Measurements from ENCODE around the gene ROR2.
"Not testable (repeated sequence)": the region's sequence is repeated elsewhere in the genome, so short reads cannot be mapped to it uniquely, and the experiment has no call there.

Gene ROR2

GRCh38 chr9:91546574-91546973, 403.5 kb downstream of the ROR2 start:
- ChIA-PET CTCF (no interaction called here), POLR2A (no interaction called here)
- TF ChIP-seq FOXA1 (IDR thresholded peaks at IDR 0.05) = no peak
- TF ChIP-seq TARDBP (IDR thresholded peaks at IDR 0.05) = no peak
- TF ChIP-seq L3MBTL2 (conservative IDR thresholded peaks at IDR 0.05) = no peak
- TF ChIP-seq ELF4 (IDR thresholded peaks at IDR 0.05) = no peak
- no peak for TF ChIP-seq LEF1 (IDR thresholded peaks at IDR 0.05; ENCODE audit: borderline replicate concordance)
- no peak for TF ChIP-seq ZNF384 (IDR thresholded peaks at IDR 0.05)
- no peak for TF ChIP-seq SP1 (IDR thresholded peaks at IDR 0.05)
- TF ChIP-seq PKNOX1 (IDR thresholded peaks at IDR 0.05) = no peak
- no peak for TF ChIP-seq FOXM1 (IDR thresholded peaks at IDR 0.05; ENCODE audit: borderline replicate concordance)
- no peak for TF ChIP-seq ARNT (IDR thresholded peaks at IDR 0.05)
- no peak for TF ChIP-seq NFRKB (IDR thresholded peaks at IDR 0.05)
- no peak for TF ChIP-seq SUZ12 (IDR thresholded peaks at IDR 0.05)
- TF ChIP-seq BHLHE40 (IDR thresholded peaks at IDR 0.05; ENCODE audit: borderline replicate concordance) = no peak
- no peak for TF ChIP-seq HDGF (IDR thresholded peaks at IDR 0.05; ENCODE audit: borderline replicate concordance)
- no peak for TF ChIP-seq CTBP1 (IDR thresholded peaks at IDR 0.05; ENCODE audit: borderline replicate concordance)
- no peak for TF ChIP-seq FOXK2 (IDR thresholded peaks at IDR 0.05)
- no peak for DNase-seq (ENCODE audit: extremely low spot score)

GRCh38 chr9:91541734-91542133, 408.3 kb downstream of the ROR2 start:
- no peak for TF ChIP-seq PKNOX1 (IDR thresholded peaks at IDR 0.05)
- no peak for TF ChIP-seq L3MBTL2 (conservative IDR thresholded peaks at IDR 0.05)
- no peak for TF ChIP-seq SP1 (IDR thresholded peaks at IDR 0.05)
- TF ChIP-seq HDGF (IDR thresholded peaks at IDR 0.05; ENCODE audit: borderline replicate concordance) = no peak
- TF ChIP-seq TARDBP (IDR thresholded peaks at IDR 0.05) = no peak
- TF ChIP-seq SUZ12 (IDR thresholded peaks at IDR 0.05) = no peak
- no peak for TF ChIP-seq BHLHE40 (IDR thresholded peaks at IDR 0.05; ENCODE audit: borderline replicate concordance)
- no peak for TF ChIP-seq FOXM1 (IDR thresholded peaks at IDR 0.05; ENCODE audit: borderline replicate concordance)
- no peak for TF ChIP-seq LEF1 (IDR thresholded peaks at IDR 0.05; ENCODE audit: borderline replicate concordance)
- no peak for TF ChIP-seq CTBP1 (IDR thresholded peaks at IDR 0.05; ENCODE audit: borderline replicate concordance)
- TF ChIP-seq ELF4 (IDR thresholded peaks at IDR 0.05) = no peak
- no peak for TF ChIP-seq NFRKB (IDR thresholded peaks at IDR 0.05)
- TF ChIP-seq FOXA1 (IDR thresholded peaks at IDR 0.05) = no peak
- TF ChIP-seq FOXK2 (IDR thresholded peaks at IDR 0.05) = no peak
- TF ChIP-seq ZNF384 (IDR thresholded peaks at IDR 0.05) = no peak
- no peak for TF ChIP-seq ARNT (IDR thresholded peaks at IDR 0.05)
- ChIA-PET CTCF (no interaction called here), POLR2A (no interaction called here)
- no peak for DNase-seq (ENCODE audit: extremely low spot score)

- DNase-seq (ENCODE audit: extremely low spot score); POLR2A ChIA-PET: not testable (repeated sequence)
- CTCF ChIA-PET = interaction anchor here (0.6 kb wide), 1 partner anchor 216 kb away, joined by 4 read pairs; no protein-coding TSS in a partner anchor
These were observed 409.5 kb downstream of the ROR2 start for GRCh38 chr9:91540506-91540905.

- ChIA-PET POLR2A (no interaction called here), CTCF (interaction anchor here (0.7 kb wide), 1 partner anchor 622 kb away, joined by 3 read pairs; no protein-coding TSS in a partner anchor)
- peak; percentile 52 for DNase-seq (ENCODE audit: extremely low spot score)
- TF ChIP-seq SUZ12 (IDR thresholded peaks at IDR 0.05) (no peak), TARDBP (IDR thresholded peaks at IDR 0.05) (no peak), BHLHE40 (IDR thresholded peaks at IDR 0.05; ENCODE audit: borderline replicate concordance) (no peak), SP1 (IDR thresholded peaks at IDR 0.05) (no peak), HDGF (IDR thresholded peaks at IDR 0.05; ENCODE audit: borderline replicate concordance) (no peak), FOXA1 (IDR thresholded peaks at IDR 0.05) (no peak), PKNOX1 (IDR thresholded peaks at IDR 0.05) (no peak), FOXM1 (IDR thresholded peaks at IDR 0.05; ENCODE audit: borderline replicate concordance) (no peak), ZNF384 (IDR thresholded peaks at IDR 0.05) (no peak), FOXK2 (IDR thresholded peaks at IDR 0.05) (no peak), LEF1 (IDR thresholded peaks at IDR 0.05; ENCODE audit: borderline replicate concordance) (no peak), L3MBTL2 (conservative IDR thresholded peaks at IDR 0.05) (no peak), ARNT (IDR thresholded peaks at IDR 0.05) (no peak), ELF4 (IDR thresholded peaks at IDR 0.05) (no peak), CTBP1 (IDR thresholded peaks at IDR 0.05; ENCODE audit: borderline replicate concordance) (no peak), NFRKB (IDR thresholded peaks at IDR 0.05) (no peak)
These were observed 413.8 kb downstream of the ROR2 start for GRCh38 chr9:91536211-91536691.

- ChIA-PET POLR2A (no interaction called here), CTCF (interaction anchor here (0.6 kb wide), 1 partner anchor 757 kb away, joined by 3 read pairs; no protein-coding TSS in a partner anchor)
- DNase-seq (ENCODE audit: extremely low spot score) = no peak
- no peak for TF ChIP-seq HDGF (IDR thresholded peaks at IDR 0.05; ENCODE audit: borderline replicate concordance)
- TF ChIP-seq L3MBTL2 (conservative IDR thresholded peaks at IDR 0.05) = no peak
These were observed 415.7 kb downstream of the ROR2 start for GRCh38 chr9:91534374-91534773.

- CTCF ChIA-PET = no interaction called here
These were observed 416.6 kb downstream of the ROR2 start for GRCh38 chr9:91533382-91533781.

More at GRCh38 chr9:91533382-91533781, 416.6 kb downstream of the ROR2 start:
- POLR2A ChIA-PET = no interaction called here
- TF ChIP-seq SUZ12 (IDR thresholded peaks at IDR 0.05) (no peak), SP1 (IDR thresholded peaks at IDR 0.05) (no peak), FOXA1 (IDR thresholded peaks at IDR 0.05) (no peak), CTBP1 (IDR thresholded peaks at IDR 0.05; ENCODE audit: borderline replicate concordance) (no peak), ARNT (IDR thresholded peaks at IDR 0.05) (no peak), L3MBTL2 (conservative IDR thresholded peaks at IDR 0.05) (no peak), TARDBP (IDR thresholded peaks at IDR 0.05) (no peak), BHLHE40 (IDR thresholded peaks at IDR 0.05; ENCODE audit: borderline replicate concordance) (no peak), HDGF (IDR thresholded peaks at IDR 0.05; ENCODE audit: borderline replicate concordance) (no peak), NFRKB (IDR thresholded peaks at IDR 0.05) (no peak), ELF4 (IDR thresholded peaks at IDR 0.05) (no peak), FOXM1 (IDR thresholded peaks at IDR 0.05; ENCODE audit: borderline replicate concordance) (no peak), FOXK2 (IDR thresholded peaks at IDR 0.05) (no peak)
- DNase-seq (ENCODE audit: extremely low spot score) = no peak

All from HEK293T (cell line).